ENCODE data around the gene GNG8.

GNG8 gene

DNA sequence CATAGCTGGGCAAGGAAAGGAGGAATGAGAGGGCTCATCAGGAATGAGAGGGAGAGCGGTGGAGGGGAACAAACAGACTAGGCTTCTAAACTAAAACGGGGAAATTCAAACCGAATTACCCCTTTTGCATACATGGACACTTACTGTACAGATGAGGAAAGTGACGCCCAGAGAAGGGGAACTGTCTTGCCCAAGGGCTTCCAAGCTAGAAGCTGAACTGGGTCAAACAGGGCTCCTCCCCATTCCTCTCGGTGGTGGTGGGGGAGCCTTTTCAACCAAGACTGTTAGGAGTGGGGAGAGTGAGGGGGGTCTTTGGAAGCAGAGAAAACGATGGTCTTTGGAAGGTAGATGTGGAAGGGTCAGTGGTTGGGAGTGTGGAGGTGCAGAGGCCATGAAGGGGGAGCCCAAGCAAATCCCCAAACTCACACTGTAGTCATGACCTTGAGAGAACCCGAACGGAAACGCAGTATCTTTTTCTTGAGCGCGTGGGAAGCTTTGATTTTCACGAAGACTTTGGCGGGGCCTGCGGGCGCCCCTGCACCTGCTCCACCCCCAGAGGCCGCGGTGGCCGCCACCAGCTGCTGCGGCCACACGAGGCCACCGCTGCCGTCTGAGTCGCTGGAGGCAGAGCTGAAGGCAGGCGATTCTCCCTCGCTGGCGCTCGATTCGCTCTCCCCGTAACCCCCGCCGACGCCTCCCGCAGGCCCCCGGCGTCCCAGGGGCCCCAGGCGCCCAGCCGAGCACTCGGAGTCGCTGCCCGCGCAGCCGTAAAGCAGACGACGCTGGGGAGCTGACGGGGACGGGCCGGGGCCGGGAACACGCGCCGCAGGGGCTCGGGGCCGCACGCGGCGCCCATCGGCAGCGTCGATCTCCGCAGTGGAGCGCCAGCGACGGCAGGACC lies 12.3 kb upstream of the GNG8 start:
- in situ Hi-C loops (cut with HindIII; ENCODE audit: low sequenced_read_pairs), result loop anchor here (5.0 kb wide), 1 partner anchor 99 kb away; the partner anchor contains the start of genes FKRP and STRN4

GRCh38 chr19:46646402-46646801 lies 10.4 kb upstream of the GNG8 start:
- in situ Hi-C loops (cut with HindIII; ENCODE audit: low sequenced_read_pairs), result loop anchor here (5.0 kb wide), 1 partner anchor 101 kb away; the partner anchor contains the start of genes FKRP and STRN4

DNA sequence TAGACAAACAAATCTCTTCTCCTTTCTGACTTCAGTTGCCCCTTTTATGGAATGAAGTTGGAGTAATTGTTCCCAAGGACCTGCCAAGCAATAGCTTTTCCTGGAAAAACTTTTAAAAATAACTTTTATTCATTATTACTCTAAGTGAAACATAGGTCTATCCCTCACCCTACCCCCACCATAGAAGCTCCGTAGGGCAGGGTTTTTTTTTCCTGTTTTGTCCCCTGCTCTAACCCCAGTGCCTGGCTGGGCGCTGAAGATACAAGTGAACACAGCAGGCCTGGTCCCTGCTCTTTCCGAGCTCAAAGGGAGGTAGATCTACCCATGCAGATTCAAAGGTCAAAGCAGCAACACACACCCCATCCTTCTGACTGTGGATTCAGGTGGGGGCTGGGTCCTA lies 8.7 kb upstream of the GNG8 start:
- in situ Hi-C loops (cut with HindIII; ENCODE audit: low sequenced_read_pairs), result loop anchor here (5.0 kb wide), 1 partner anchor 103 kb away; the partner anchor contains the start of genes FKRP and STRN4

GRCh38 chr19:46640656-46641055 lies 4.7 kb upstream of the GNG8 start:
- in situ Hi-C loops (cut with HindIII; ENCODE audit: low sequenced_read_pairs), result no loop called here

- in situ Hi-C loops (cut with HindIII; ENCODE audit: low sequenced_read_pairs), result no loop called here
These were observed 3.6 kb upstream of the GNG8 start for GRCh38 chr19:46639358-46640182.

DNA sequence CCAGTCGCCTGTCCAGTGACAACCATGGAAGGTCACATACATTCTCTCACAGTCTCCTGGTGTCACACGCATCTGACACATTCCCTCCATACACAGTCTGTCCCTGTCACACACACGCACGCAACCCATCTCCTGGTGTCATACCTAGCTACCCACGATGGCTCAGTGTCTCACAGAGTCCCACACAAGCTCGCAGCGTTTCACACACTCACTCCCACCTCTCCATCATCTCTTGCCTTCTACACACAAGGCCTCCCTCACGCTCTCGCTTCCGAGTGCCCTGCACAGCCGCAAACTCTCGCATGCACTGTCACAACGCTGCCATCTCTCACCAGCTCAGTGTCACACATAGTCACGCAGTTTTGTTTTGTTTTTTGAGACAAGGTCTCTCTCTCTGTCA lies 1.2 kb upstream of the GNG8 start:
- in situ Hi-C loops (cut with HindIII; ENCODE audit: low sequenced_read_pairs), result no loop called here

DNA sequence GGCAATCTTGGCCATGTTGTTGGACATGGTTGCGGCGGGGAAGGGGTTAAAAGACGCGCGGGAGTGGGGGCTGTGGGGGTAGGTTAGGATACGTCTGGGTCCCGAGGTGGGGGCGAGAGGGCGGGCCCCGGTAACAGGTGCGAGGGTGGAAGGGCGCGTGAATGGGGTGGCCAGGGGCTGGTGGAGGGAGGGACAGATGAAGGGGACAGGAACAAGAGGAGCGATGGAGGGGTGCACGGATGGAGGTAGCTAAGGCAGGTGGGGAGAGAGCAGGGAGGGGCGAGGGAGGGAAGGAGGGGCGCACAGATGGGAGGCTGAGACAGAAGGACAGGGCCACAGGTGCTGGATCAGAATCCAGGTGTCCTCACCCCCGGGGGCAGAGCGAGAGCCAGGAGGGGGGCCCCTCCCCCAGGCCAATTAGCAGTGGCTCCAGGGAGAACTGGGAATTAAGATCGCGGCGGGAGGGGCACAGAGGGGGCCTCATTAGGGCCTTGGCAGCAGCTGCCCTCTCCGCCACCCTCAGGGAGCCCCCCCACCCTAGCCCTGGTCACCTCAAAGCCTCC lies 1.3 kb downstream of the GNG8 start:
- in situ Hi-C loops (cut with HindIII; ENCODE audit: low sequenced_read_pairs), result no loop called here

- in situ Hi-C loops (cut with HindIII; ENCODE audit: low sequenced_read_pairs), result no loop called here
These were observed 1.9 kb downstream of the GNG8 start for GRCh38 chr19:46634045-46634655.

GRCh38 chr19:46633130-46633529 lies 2.9 kb downstream of the GNG8 start:
- in situ Hi-C loops (cut with HindIII; ENCODE audit: low sequenced_read_pairs), result no loop called here

DNA sequence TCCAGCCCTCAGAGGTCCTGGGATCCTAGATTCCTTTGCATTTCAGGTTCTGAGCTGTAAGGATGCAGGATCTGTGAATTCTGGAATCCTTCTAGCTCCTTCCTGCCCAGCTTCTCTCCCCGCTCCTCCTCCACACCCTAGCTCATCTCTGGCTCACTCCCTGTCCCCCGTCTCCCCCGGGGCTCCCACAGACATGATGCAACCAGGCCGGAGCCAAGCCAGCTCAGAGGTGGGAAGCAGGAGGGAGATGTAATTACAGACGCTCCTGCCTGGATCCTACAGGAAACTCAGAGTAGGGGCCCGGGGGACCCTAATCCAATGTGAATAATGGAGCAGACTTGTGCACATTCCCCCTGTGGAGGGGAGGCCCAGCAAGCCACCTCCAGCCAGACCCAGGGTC lies 4.5 kb downstream of the GNG8 start:
- in situ Hi-C loops (cut with HindIII; ENCODE audit: low sequenced_read_pairs), result no loop called here

- in situ Hi-C loops (cut with HindIII; ENCODE audit: low sequenced_read_pairs), result no loop called here
These were observed 5.3 kb downstream of the GNG8 start for GRCh38 chr19:46630586-46631205.

GRCh38 chr19:46629546-46630025 lies 6.4 kb downstream of the GNG8 start:
- in situ Hi-C loops (cut with HindIII; ENCODE audit: low sequenced_read_pairs), result loop anchor here (5.0 kb wide), 1 partner anchor 33 kb away; the partner anchor contains the start of gene DACT3

DNA sequence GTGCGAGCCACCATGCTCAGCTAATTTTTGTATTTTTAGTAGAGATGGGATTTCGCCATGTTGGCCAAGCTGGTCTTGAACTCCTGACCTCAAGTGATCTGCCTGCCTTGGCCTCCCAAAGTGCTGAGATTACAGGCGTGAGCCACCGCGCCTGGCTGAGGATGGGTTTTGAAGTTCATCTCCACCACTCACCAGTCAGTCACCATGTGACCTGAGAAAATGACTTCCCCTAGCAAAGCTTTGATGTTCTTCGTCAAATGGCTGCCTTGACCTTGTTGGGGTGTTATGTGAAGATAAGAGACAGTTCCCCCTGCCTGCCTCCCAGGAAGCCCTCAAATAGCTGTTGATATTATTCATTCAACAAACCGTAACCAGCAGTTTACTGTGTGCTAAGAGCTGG lies 7.0 kb downstream of the GNG8 start:
- in situ Hi-C loops (cut with HindIII; ENCODE audit: low sequenced_read_pairs), result loop anchor here (5.0 kb wide), 1 partner anchor 33 kb away; the partner anchor contains the start of gene DACT3

- in situ Hi-C loops (cut with HindIII; ENCODE audit: low sequenced_read_pairs), result loop anchor here (5.0 kb wide), 1 partner anchor 36 kb away; the partner anchor contains the start of gene DACT3
These were observed 9.6 kb downstream of the GNG8 start for GRCh38 chr19:46626446-46626845.

GRCh38 chr19:46625731-46626130 lies 10.3 kb downstream of the GNG8 start:
- in situ Hi-C loops (cut with HindIII; ENCODE audit: low sequenced_read_pairs), result loop anchor here (5.0 kb wide), 1 partner anchor 37 kb away; the partner anchor contains the start of gene DACT3

DNA sequence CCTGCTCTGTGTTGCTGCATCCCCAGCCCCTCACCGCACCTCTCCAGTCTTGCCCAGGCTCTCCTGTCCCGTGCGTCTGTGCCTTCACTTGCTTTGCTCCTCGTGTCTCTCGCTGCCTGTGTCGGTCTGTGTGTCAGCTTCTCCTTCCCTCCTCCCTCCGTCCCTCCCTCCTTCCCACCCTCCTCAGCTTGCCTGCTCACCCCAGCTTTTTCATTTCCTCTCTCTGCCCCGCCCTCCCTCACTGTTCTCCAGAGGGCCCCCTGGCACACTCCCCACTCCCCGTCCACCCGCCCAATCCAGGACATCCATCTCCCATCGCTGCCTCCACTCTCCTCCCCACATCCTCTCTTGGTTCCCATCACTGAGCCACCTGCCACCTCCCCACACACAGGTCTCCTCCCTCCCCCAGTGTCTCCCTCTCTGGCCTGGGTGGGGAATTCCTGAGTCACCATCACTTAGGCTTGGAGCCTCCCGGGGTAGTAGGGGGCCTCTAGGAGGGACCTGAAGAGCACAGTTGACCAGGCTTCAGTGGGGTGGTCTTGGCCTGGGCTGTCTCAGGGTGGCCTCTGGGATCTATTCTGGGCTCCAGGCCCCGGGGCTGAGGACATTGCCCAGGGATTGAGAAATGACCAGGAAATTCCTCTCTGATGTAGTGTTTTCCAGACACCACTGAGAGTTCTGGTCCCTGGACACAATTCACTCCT lies 10.9 kb downstream of the GNG8 start, which contains the start of gene PTGIR:
Gene PTGIR (minus strand): TSS at position 132 of the 704 bp plus-strand sequence. CDS start 864 bp downstream, outside the sequence.
- in situ Hi-C loops (cut with HindIII; ENCODE audit: low sequenced_read_pairs), result loop anchor here (5.0 kb wide), 1 partner anchor 37 kb away; the partner anchor contains the start of gene DACT3

DNA sequence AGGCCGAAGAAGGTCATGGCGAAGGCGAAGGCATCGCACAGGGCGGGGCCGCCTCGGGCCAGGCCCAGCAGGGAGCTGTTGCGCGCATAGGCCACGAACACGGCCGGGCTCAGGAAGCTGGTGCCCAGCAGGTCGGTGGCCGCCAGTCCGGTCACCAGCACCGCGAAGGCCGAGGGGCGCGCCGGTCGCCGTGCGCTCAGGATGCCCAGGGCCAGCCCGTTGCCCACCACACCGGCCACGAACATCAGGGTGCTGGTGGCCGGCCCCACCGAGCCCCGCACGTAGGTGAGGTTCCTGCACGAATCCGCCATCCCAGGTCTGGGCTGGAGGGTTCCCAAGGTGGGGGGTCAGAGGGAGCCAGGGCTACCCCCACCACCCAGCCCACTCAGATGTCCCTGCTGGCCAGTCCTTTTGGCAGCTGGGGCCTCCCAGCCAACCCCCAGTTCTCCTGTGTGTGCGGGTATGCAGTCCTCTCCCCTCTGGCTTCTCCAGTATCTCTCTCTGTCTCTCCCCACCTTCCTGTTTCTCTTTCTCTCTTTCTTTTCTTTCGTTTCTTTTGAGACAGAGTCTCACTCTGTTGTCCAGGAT lies 12.0 kb downstream of the GNG8 start:
- in situ Hi-C loops (cut with HindIII; ENCODE audit: low sequenced_read_pairs), result no loop called here

- in situ Hi-C loops (cut with HindIII; ENCODE audit: low sequenced_read_pairs), result no loop called here
These were observed 13.9 kb downstream of the GNG8 start for GRCh38 chr19:46622118-46622446.
